ENCODE measurements around the gene NEK10. TPM values are rescaled to one million over a fixed set of nuclear protein-coding genes. Genes with fewer than 3 reads are reported as not detected.

NEK10 gene
- total and polyA plus RNA-seq, 12 donors, result 0.16 to 4.8 (median 0.65) TPM

GRCh38 chr3:27323087-27323570 lies 46.1 kb downstream of the NEK10 start:
- no peaks in the 10 kb centered on the region for H3K27me3 ChIP-seq
- peaks cover 0 to 5% (median 0%) of the 10 kb centered on the region in 3 donors for H3K9me3 ChIP-seq (replicated peaks in 1 of 3)
- WGBS, 4 donors, result 76 to 85% (median 81%) methylated on average over 3 of the region's 3 CpGs
- no peak overlapping the region for H3K4me3 ChIP-seq
- H3K36me3 ChIP-seq (replicated peaks in 1 of 2), result no peaks in the 10 kb centered on the region
- no peak for DNase-seq
- H3K27ac ChIP-seq, result no peak overlapping the region
- intact Hi-C loops (cut with DNase I), result no loop called here
- no peaks in the 10 kb centered on the region for H3K4me1 ChIP-seq (replicated peaks in 1 of 2)
- no peak for TF ChIP-seq CTCF (IDR thresholded peaks at IDR 0.05)
- no peak for TF ChIP-seq POLR2A (IDR thresholded peaks at IDR 0.05)

DNA sequence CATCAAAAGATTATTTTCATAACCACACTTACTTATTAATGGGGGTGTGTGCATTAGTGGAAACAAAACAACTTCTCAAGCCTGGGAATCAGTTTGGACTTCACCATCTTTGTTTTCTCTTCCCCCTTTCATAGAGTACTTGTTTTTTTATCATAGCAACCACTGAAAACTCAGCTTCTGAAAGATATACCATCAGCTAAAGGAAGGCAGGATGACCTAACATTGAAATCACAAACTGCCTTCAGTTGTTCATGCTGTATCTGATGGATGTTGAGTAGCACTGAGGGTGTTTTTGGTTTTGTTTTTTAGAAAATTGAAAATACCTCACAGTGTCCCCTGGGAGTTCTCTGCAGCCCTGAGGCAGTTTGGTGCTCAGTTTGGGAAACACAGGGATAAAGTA lies 46.5 kb downstream of the NEK10 start:
- TF ChIP-seq POLR2A (IDR thresholded peaks at IDR 0.05), result no peak
- TF ChIP-seq CTCF (IDR thresholded peaks at IDR 0.05), result no peak
- intact Hi-C loops (cut with DNase I), result no loop called here
- H3K4me1 ChIP-seq (replicated peaks in 1 of 2), result no peaks in the 10 kb centered on the region

GRCh38 chr3:27319847-27320526 lies 49.2 kb downstream of the NEK10 start:
- 74 to 77% (median 76%) methylated on average over 9 of the region's 9 CpGs for WGBS, 4 donors
- no peak for TF ChIP-seq CTCF (IDR thresholded peaks at IDR 0.05)
- TF ChIP-seq POLR2A (IDR thresholded peaks at IDR 0.05), result no peak
- H3K4me3 ChIP-seq, result no peak overlapping the region
- no peak overlapping the region for H3K27ac ChIP-seq
- H3K9me3 ChIP-seq (replicated peaks in 1 of 3), result peaks cover 0 to 5% (median 0%) of the 10 kb centered on the region in 3 donors
- H3K36me3 ChIP-seq (replicated peaks in 1 of 2), result no peaks in the 10 kb centered on the region
- intact Hi-C loops (cut with DNase I), result loop anchor here in 1 of 2 donors (10.0 kb wide), 1 partner anchor 155 kb away; no protein-coding TSS in a partner anchor
- no peaks in the 10 kb centered on the region for H3K27me3 ChIP-seq
- no peaks in the 10 kb centered on the region for H3K4me1 ChIP-seq (replicated peaks in 1 of 2)
- DNase-seq, result no peak

More for the DNA sequence above, 46.5 kb downstream of the NEK10 start:
- DNase-seq, result no peak
- H3K9me3 ChIP-seq (replicated peaks in 1 of 3), result peaks cover 0 to 5% (median 0%) of the 10 kb centered on the region in 3 donors
- H3K27me3 ChIP-seq, result no peaks in the 10 kb centered on the region
- H3K4me3 ChIP-seq, result no peak overlapping the region
- H3K36me3 ChIP-seq (replicated peaks in 1 of 2), result no peaks in the 10 kb centered on the region
- H3K27ac ChIP-seq, result no peak overlapping the region

DNA sequence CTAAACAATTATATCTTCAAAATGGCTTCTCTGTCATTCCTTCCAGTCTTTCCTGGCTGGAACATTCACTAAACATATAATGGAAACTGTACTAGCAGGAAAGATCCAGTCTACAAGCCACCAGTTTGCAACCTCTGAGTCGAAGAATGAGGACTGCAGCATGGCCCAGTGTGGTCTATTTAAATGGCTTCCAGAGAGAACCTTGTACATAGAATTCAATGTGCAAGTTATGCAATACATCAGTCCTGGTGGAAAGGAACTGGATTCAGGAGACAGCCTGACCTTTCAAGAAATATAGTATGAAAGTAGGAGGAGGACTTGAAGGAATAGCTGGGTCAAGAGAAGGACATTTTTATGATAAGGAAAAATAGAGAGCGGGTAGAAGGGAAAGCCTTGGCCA lies 49.9 kb downstream of the NEK10 start:
- H3K4me1 ChIP-seq (replicated peaks in 1 of 2), result no peaks in the 10 kb centered on the region

More for the DNA sequence above, 49.9 kb downstream of the NEK10 start:
- intact Hi-C loops (cut with DNase I), result loop anchor here in 1 of 2 donors (10.0 kb wide), 1 partner anchor 155 kb away; no protein-coding TSS in a partner anchor
- Histone ChIP-seq H3K27ac (no peak overlapping the region), H3K4me3 (no peak overlapping the region), H3K9me3 (replicated peaks in 1 of 3) (peaks cover 0 to 5% (median 0%) of the 10 kb centered on the region in 3 donors), H3K27me3 (no peaks in the 10 kb centered on the region), H3K36me3 (replicated peaks in 1 of 2) (no peaks in the 10 kb centered on the region)
- TF ChIP-seq CTCF (IDR thresholded peaks at IDR 0.05) (no peak), POLR2A (IDR thresholded peaks at IDR 0.05) (no peak)
- DNase-seq, result no peak
- 92 to 100% (median 95%) methylated on average over 2 of the region's 2 CpGs for WGBS, 4 donors

All from adrenal gland (tissue), 12 donors.